Colonic mucosa (tissue), 4 donors: ENCODE data around the gene SLC25A12. TPM values are rescaled to one million over a fixed set of nuclear protein-coding genes. Genes with fewer than 3 reads are reported as not detected.

Experiments
- DNase-seq: peaks from one replicate; pipeline ENCODE4 v3.0.0-alpha.2; 2020
- H3K27ac ChIP-seq: fragments of 200-600 bp; one replicate; pipeline ENCODE4 v1.8.0; 2021
- H3K27me3 ChIP-seq: fragments of 200-600 bp; one replicate; pipeline ENCODE4 v1.8.0; 2021
- H3K36me3 ChIP-seq: fragments of 200-600 bp; one replicate; pipeline ENCODE4 v1.8.0; 2021
- H3K4me1 ChIP-seq: fragments of 200-600 bp; one replicate; pipeline ENCODE4 v1.8.0; 2021; ENCODE audit warnings: mild to moderate bottlenecking
- H3K4me3 ChIP-seq: fragments of 200-600 bp; one replicate; pipeline ENCODE4 v1.8.0; 2021
- H3K9ac ChIP-seq, 2 donors: one replicate each; pipeline ENCODE4 v1.7.0; 2013; ENCODE audit warnings: control low read depth in 2 of 2, low read depth in 2 of 2, low read length in 2 of 2
- H3K9me3 ChIP-seq: fragments of 200-600 bp; one replicate; pipeline ENCODE4 v1.8.0; 2021
- CTCF ChIP-seq: fragments of 200-600 bp; IDR thresholded peaks from one replicate; pipeline ENCODE4 v1.8.0; 2022; ENCODE audit warnings: antibody characterized with exemption, mild to moderate bottlenecking
- intact Hi-C: fragments of 100-400 bp; cut with DNase I; formaldehyde crosslinking; loops from one replicate; pipeline ENCODE4 v1.14.1; 2022
- total RNA-seq, 2 donors: library from RNA; stranded (reverse); fragmentation: NEBNext Ultra II Directional in 1 of 2; extraction: Animal tissue kit (Norgen Biotek cat#: 25700) in 1 of 2; gene quantifications; one replicate each; pipeline ENCODE4 v1.2.1, GENCODE V29; 2021
- donor health status: healthy.
- donor health status: DM: no; HTN: no; CAD: no.
- donor health status: DM: no; HTN: no; CAD: no.

SLC25A12 gene
- total RNA-seq, 2 donors from 2014 or later: 12.3 to 17.9 TPM

- H3K27ac ChIP-seq: no peak overlapping the region
- intact Hi-C loops: no loop called here
- no peak for TF ChIP-seq CTCF
Observed at GRCh38 chr2:171874963-171875362, 19.1 kb downstream of the SLC25A12 start.

DNA sequence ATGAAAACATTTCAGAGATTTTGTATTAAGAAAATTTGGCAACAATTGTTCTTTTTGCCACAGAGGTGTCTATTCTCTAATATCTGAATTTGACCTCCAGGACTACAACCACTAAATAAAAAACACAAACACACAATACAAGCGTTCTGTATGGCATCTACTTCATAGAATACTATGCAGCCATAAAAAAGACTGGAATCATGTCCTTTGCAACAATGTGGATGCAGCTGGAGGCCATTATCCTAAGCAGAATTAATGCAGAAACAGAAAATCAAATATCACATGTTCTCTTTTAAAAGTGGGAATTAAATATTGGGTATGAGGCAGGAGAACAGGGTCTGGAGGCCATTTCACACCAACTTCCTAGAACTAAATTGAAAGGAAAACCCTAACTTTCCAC is 19.5 kb downstream of the SLC25A12 start:
- intact Hi-C loops: no loop called here
- H3K4me1 ChIP-seq: no peaks in the 10 kb centered on the region

More at GRCh38 chr2:171874963-171875362, 19.1 kb downstream of the SLC25A12 start:
- Histone ChIP-seq H3K4me1 (no peaks in the 10 kb centered on the region), H3K4me3 (no peak overlapping the region), H3K36me3 (no peaks in the 10 kb centered on the region), H3K9me3 (no peaks in the 10 kb centered on the region), H3K9ac (no peak overlapping the region), H3K27me3 (no peaks in the 10 kb centered on the region)
- no peak for DNase-seq

GRCh38 chr2:171864357-171864985 is 29.6 kb downstream of the SLC25A12 start:
- intact Hi-C loops: no loop called here
- H3K9ac ChIP-seq: no peak overlapping the region
- DNase-seq: no peak

More for the DNA sequence above, 19.5 kb downstream of the SLC25A12 start:
- no peak for DNase-seq
- Histone ChIP-seq H3K4me3 (no peak overlapping the region), H3K9ac (no peak overlapping the region), H3K9me3 (no peaks in the 10 kb centered on the region), H3K36me3 (no peaks in the 10 kb centered on the region), H3K27me3 (no peaks in the 10 kb centered on the region), H3K27ac (no peak overlapping the region)
- TF ChIP-seq CTCF: no peak

DNA sequence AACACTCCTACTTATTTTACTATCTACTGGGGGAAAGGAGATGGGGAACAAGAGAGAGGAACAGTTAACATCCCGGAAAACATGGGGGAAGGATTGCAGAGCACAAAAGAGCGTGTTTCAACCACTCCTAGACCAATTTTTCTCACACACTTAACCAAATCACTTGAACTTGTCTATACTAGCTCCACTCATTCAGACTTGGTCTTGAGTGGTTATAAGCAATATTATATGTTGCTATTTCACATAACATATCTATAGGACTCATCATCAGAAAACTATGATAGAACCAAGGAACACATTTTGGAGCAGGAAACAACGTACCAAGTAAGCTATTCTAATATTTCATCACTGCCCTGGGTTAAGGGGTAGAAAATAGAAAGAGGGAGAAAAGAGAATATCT is 31.5 kb downstream of the SLC25A12 start:
- DNase-seq: no peak
- Histone ChIP-seq H3K27ac (no peak overlapping the region), H3K9me3 (no peaks in the 10 kb centered on the region), H3K9ac (no peak overlapping the region), H3K4me1 (no peaks in the 10 kb centered on the region), H3K27me3 (no peaks in the 10 kb centered on the region), H3K4me3 (no peak overlapping the region), H3K36me3 (no peaks in the 10 kb centered on the region)
- intact Hi-C loops: no loop called here
- TF ChIP-seq CTCF: no peak

More at GRCh38 chr2:171864357-171864985, 29.6 kb downstream of the SLC25A12 start:
- no peaks in the 10 kb centered on the region for H3K27me3 ChIP-seq
- H3K27ac ChIP-seq: no peak overlapping the region
- no peaks in the 10 kb centered on the region for H3K9me3 ChIP-seq
- no peak overlapping the region for H3K4me3 ChIP-seq
- TF ChIP-seq CTCF: no peak
- no peaks in the 10 kb centered on the region for H3K36me3 ChIP-seq
- H3K4me1 ChIP-seq: no peaks in the 10 kb centered on the region

DNA sequence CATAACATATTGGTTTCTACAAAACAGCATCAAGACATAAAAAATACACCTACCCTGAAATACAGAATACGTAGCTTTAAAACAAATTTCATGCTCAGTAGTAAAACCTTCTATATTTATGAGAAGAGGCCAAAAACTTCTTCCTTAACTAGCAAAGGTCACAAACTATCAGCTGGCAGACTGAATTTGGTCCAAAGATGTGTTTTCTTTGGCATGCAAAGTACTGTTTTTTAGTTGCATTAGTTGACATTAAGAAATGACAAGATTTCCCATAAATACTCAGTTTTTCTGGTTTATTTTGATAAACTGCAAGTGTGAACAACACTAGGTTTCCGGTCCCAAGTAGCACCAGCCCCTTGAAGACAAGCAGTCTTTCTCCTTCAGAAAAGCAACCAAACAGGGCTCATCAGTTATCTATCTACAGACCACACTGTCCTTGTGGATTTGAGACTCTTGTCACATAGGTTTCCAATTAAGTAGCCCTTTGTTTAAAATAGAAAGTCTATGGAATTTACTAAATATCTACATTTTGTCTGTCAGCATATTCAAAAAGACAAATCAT is 35.6 kb downstream of the SLC25A12 start:
- no peak overlapping the region for H3K4me3 ChIP-seq
- no peak for TF ChIP-seq CTCF

More for the DNA sequence above, 35.6 kb downstream of the SLC25A12 start:
- no peak for DNase-seq
- Histone ChIP-seq H3K9me3 (no peaks in the 10 kb centered on the region), H3K36me3 (no peaks in the 10 kb centered on the region), H3K27me3 (no peaks in the 10 kb centered on the region), H3K4me1 (no peaks in the 10 kb centered on the region), H3K27ac (no peak overlapping the region), H3K9ac (no peak overlapping the region)
- intact Hi-C loops: no loop called here
